ENCODE measurements around the gene RAPGEF2.

The RAPGEF2 gene

GRCh38 chr4:159352609-159353008, 249.7 kb downstream of the RAPGEF2 start:
- DNase-seq (ENCODE audit: insufficient read length, low spot score) (no peak), FAIRE-seq (no peak)
- TF ChIP-seq CTCF (IDR thresholded peaks at IDR 0.05; ENCODE audit: insufficient read depth, missing control alignments): no peak

GRCh38 chr4:159353422-159354116, 250.7 kb downstream of the RAPGEF2 start:
- TF ChIP-seq CTCF (IDR thresholded peaks at IDR 0.05; ENCODE audit: insufficient read depth, missing control alignments): no peak
- no peak for DNase-seq (ENCODE audit: insufficient read length, low spot score)
- no peak for FAIRE-seq

- TF ChIP-seq CTCF (IDR thresholded peaks at IDR 0.05; ENCODE audit: insufficient read depth, missing control alignments): no peak
- DNase-seq (ENCODE audit: insufficient read length, low spot score) (no peak), FAIRE-seq (no peak)
Observed at GRCh38 chr4:159355466-159355865, 252.6 kb downstream of the RAPGEF2 start.

- FAIRE-seq (no peak), DNase-seq (ENCODE audit: insufficient read length, low spot score) (no peak)
- no peak for TF ChIP-seq CTCF (IDR thresholded peaks at IDR 0.05; ENCODE audit: insufficient read depth, missing control alignments)
Observed at GRCh38 chr4:159357350-159357749, 254.5 kb downstream of the RAPGEF2 start.

- FAIRE-seq (no peak), DNase-seq (ENCODE audit: insufficient read length, low spot score) (no peak)
- no peak for TF ChIP-seq CTCF (IDR thresholded peaks at IDR 0.05; ENCODE audit: insufficient read depth, missing control alignments)
Observed at GRCh38 chr4:159358226-159358625, 255.3 kb downstream of the RAPGEF2 start.

GRCh38 chr4:159360549-159360948, 257.7 kb downstream of the RAPGEF2 start:
- no peak for FAIRE-seq
- TF ChIP-seq CTCF (IDR thresholded peaks at IDR 0.05; ENCODE audit: insufficient read depth, missing control alignments): no peak
- no peak for DNase-seq (ENCODE audit: insufficient read length, low spot score)

GRCh38 chr4:159363361-159363760, 260.5 kb downstream of the RAPGEF2 start:
- no peak for FAIRE-seq
- DNase-seq (ENCODE audit: insufficient read length, low spot score): no peak
- no peak for TF ChIP-seq CTCF (IDR thresholded peaks at IDR 0.05; ENCODE audit: insufficient read depth, missing control alignments)

Measured in D721Med (cell line).